Muscle layer of duodenum (tissue), 2 donors: ENCODE results near the gene UPK3A.
"Not testable (repeated sequence)": the region's sequence is repeated elsewhere in the genome, so short reads cannot be mapped to it uniquely, and the experiment has no call there.

ENCODE experiments used
- H3K27ac ChIP-seq: one replicate; pipeline ENCODE4 v1.7.0; 2013; ENCODE audit warnings: mild to moderate bottlenecking, low read length
- H3K27me3 ChIP-seq: one replicate; pipeline ENCODE4 v1.7.0; 2013; ENCODE audit warnings: low read depth, mild to moderate bottlenecking, control low read depth, low read length
- H3K36me3 ChIP-seq, 2 donors: one replicate each; pipeline ENCODE4 v1.7.0; 2013; ENCODE audit warnings: low read length in 2 of 2, control low read depth in 1 of 2, mild to moderate bottlenecking in 1 of 2; ENCODE audit not compliant: insufficient read depth in 2 of 2, control insufficient read depth in 1 of 2
- H3K4me1 ChIP-seq, 2 donors: one replicate each; pipeline ENCODE4 v1.7.0; 2013; ENCODE audit warnings: low read length in 2 of 2, mild to moderate bottlenecking in 2 of 2, control low read depth in 1 of 2, moderate library complexity in 1 of 2; ENCODE audit not compliant: insufficient read depth in 2 of 2, control insufficient read depth in 1 of 2
- H3K4me3 ChIP-seq, 2 donors: one replicate each; pipeline ENCODE4 v1.7.0; 2013; ENCODE audit warnings: low read length in 2 of 2, low read depth in 1 of 2, mild to moderate bottlenecking in 1 of 2
- H3K9me3 ChIP-seq, 2 donors: one replicate each; pipeline ENCODE4 v1.7.0; 2013; ENCODE audit warnings: low read length in 2 of 2, control low read depth in 1 of 2, mild to moderate bottlenecking in 1 of 2; ENCODE audit not compliant: control insufficient read depth in 1 of 2
- donor health status: healthy.

The UPK3A gene

DNA sequence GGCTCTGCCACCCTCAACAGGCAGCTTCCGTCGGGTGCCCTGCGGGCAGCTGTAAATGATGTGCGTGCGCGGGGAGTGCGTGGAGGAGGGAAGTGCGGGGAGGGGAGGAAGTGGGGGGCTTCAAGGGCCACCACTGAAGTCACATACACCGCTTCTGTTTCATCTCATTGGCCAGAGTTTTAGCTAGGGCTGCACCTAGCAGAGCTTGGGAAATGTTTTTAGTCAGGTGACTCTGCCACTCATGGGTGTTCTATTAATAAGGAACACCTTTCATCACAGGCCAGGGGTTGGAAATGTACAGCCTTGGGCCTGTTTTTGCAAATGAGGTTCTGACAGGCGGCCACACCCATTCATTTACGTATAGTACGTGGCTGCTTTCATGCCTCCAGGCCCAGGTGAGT, 39.6 kb downstream of the UPK3A start:
- Histone ChIP-seq H3K4me3 (no peak overlapping the region), H3K4me1 (peaks cover 0 to 3% of the 10 kb centered on the region in 2 donors), H3K27ac (no peak overlapping the region), H3K27me3 (no peaks in the 10 kb centered on the region), H3K36me3 (peaks cover 30 to 34% of the 10 kb centered on the region in 2 donors), H3K9me3 (no peaks in the 10 kb centered on the region)

DNA sequence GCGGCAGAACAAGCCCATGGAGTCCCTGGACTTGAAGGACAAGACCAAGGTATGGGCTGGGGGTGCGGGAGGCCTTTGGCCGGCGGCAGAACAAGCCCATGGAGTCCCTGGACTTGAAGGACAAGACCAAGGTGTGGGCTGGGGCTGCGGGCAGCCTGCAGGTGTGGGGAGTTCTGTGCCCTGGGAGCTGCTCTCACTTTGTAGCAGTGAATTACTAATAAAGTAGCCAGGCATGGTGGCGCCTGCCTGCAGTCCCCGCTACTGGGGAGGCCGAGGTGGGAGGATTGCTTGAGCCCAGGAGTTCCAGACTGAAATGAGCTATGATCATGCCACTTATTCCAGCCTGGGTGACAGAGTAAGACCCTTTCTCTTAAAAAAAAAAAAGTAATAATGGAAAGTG, 43.5 kb downstream of the UPK3A start:
- H3K36me3 ChIP-seq: peaks cover 34 to 47% of the 10 kb centered on the region in 2 donors
- H3K27ac ChIP-seq, H3K4me1 ChIP-seq, H3K4me3 ChIP-seq, H3K9me3 ChIP-seq, H3K27me3 ChIP-seq: not testable (repeated sequence)

DNA sequence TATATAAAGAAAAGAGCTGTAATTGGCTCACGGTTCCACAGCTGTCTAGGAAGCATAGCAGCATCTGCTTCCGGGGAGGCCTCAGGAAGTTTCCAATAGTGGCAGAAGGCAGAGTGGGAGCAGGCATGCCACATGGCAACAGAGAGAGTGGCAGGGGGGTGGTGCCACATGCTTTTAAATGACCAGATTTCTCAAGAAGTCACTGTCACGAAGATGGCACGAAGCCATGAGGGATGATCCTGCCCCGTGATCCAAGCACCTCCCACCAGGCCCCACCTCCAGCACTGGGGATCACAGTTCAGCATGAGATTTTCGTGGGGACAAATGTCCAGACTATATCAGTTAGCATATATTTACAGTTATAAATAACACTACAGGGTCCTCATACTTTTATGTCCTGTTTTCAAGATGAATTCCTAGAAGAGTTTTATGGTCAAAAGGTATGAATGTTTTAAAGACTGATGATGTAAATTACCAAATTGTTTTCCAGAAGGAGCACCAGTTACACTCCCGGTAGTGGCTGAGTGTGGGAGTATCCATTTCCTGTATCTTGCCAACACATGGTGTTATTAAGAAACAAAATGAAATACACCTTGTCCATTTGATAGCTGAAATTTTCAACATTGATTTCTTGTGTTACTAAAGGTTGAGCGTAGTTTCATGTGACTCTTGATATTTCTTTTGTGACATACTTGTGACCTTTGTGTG, 44.2 kb downstream of the UPK3A start:
- Histone ChIP-seq H3K4me1 (peaks cover 0 to 3% of the 10 kb centered on the region in 2 donors), H3K4me3 (no peak overlapping the region), H3K36me3 (peaks cover 30 to 42% of the 10 kb centered on the region in 2 donors), H3K27ac (no peak overlapping the region), H3K27me3 (no peaks in the 10 kb centered on the region), H3K9me3 (no peaks in the 10 kb centered on the region)

DNA sequence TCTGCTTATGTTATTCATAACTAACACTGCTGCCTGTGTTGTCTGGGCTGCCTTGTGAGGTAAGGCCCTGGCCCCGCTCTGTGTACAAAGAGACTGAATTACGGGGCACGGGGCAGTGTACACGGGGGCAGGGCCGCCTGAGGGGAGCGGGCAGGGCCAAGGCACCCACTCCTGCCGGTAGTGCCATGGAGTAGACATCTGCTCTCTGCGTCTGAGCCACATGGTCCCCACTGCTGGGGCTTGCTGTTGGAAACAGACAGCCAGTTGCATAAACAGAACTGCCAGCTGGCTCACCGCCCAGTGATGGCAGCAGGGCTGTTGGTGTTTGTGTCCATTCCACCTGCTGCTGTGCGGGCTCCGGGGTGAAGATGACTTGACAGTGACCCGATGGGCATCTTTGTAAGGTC, 44.8 kb downstream of the UPK3A start:
- no peak overlapping the region for H3K27ac ChIP-seq
- H3K36me3 ChIP-seq: peaks cover 30 to 43% of the 10 kb centered on the region in 2 donors
- no peaks in the 10 kb centered on the region for H3K9me3 ChIP-seq
- no peaks in the 10 kb centered on the region for H3K27me3 ChIP-seq
- no peak overlapping the region for H3K4me3 ChIP-seq
- H3K4me1 ChIP-seq: peaks cover 0 to 3% of the 10 kb centered on the region in 2 donors

DNA sequence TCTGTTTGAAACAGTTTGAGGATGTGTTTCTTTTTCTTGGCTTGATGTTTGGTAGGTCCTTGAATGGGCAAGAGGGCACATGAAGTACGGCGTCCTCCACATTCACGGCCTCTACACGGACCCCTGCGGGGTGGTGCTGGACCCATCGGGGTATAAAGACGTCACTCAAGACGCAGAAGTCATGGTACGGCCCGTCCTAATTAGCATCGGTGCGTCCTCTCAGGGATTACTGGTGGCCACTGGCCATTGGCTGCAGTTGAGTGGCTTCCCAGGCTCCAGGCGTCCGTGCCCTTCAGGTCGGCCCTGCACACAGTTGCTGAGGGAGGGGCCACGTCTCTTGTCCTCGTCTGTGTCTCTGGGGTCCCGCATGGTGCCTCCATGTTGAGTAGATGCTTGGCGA, 45.8 kb downstream of the UPK3A start:
- no peaks in the 10 kb centered on the region for H3K27me3 ChIP-seq
- H3K9me3 ChIP-seq: no peaks in the 10 kb centered on the region
- peaks cover 31 to 50% of the 10 kb centered on the region in 2 donors for H3K36me3 ChIP-seq
- peaks cover 0 to 3% of the 10 kb centered on the region in 2 donors for H3K4me1 ChIP-seq
- no peak overlapping the region for H3K27ac ChIP-seq
- no peak overlapping the region for H3K4me3 ChIP-seq

DNA sequence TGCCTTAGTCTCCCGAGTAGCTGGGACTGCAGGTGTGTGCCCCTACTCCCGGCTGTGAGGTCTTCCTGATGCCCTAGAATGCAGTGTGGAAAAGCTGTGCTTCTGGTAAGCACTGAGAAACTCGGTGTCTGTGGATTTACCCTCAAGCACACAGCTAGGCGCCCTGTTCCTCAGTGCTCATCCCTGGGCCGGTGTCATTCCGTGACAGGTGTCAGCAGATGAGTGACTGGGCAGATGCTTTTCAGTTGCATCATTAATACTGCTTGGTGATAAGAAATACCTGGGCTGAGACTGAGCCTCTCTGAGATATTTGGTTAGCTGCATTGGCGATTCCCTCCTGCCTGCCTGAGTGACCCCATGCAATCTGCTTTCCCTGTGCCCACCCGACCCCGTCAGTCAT, 46.7 kb downstream of the UPK3A start:
- Histone ChIP-seq H3K36me3 (peaks cover 29 to 55% of the 10 kb centered on the region in 2 donors), H3K9me3 (no peaks in the 10 kb centered on the region), H3K4me1 (peaks cover 0 to 9% of the 10 kb centered on the region in 2 donors), H3K4me3 (no peak overlapping the region), H3K27me3 (no peaks in the 10 kb centered on the region), H3K27ac (no peak overlapping the region)

DNA sequence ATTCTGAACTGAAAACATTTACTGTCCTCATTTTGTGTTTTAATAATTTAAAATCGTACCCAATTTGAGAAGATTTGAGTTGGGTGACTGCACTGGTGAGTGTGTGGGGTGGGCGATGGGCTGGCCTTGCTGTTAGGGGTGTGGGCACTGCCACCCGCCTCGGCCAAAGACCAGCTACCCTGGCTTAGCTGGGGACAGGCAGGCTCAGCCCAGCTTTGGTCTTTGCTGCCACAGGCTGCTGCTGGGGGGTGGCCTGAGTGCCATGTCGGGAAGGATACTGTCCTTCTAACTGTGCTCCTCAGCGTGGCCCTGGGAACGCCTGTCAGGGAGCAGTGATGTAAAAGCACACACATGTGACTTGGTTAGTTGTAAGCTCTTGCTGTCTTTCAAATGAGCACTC, 47.3 kb downstream of the UPK3A start:
- Histone ChIP-seq H3K36me3 (peaks cover 29 to 55% of the 10 kb centered on the region in 2 donors), H3K4me3 (no peak overlapping the region), H3K27ac (no peak overlapping the region), H3K9me3 (no peaks in the 10 kb centered on the region), H3K4me1 (peaks cover 0 to 11% of the 10 kb centered on the region in 2 donors), H3K27me3 (no peaks in the 10 kb centered on the region)

DNA sequence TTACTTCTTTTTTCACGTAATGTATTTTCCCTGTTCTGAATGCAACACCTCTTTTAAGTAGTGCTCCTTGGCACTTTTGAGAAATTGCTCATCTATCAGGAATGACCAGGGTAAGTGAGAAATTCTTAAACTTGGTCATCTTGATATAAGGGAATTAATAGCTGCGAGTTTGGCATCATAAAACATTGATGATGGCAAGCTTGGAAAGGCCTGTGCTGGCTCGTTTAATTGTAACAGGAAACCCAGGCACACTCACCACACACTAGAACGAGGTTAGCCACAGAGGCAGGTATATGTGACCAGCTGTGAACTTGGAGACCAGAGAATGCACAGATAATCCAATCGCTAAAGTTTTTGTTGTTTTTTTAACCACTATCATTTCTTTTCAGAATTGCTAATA, 49.3 kb downstream of the UPK3A start:
- no peak overlapping the region for H3K27ac ChIP-seq
- peaks cover 29 to 50% of the 10 kb centered on the region in 2 donors for H3K36me3 ChIP-seq
- no peaks in the 10 kb centered on the region for H3K27me3 ChIP-seq
- H3K4me1 ChIP-seq: peaks cover 0 to 17% of the 10 kb centered on the region in 2 donors
- no peaks in the 10 kb centered on the region for H3K9me3 ChIP-seq
- H3K4me3 ChIP-seq: no peak overlapping the region

DNA sequence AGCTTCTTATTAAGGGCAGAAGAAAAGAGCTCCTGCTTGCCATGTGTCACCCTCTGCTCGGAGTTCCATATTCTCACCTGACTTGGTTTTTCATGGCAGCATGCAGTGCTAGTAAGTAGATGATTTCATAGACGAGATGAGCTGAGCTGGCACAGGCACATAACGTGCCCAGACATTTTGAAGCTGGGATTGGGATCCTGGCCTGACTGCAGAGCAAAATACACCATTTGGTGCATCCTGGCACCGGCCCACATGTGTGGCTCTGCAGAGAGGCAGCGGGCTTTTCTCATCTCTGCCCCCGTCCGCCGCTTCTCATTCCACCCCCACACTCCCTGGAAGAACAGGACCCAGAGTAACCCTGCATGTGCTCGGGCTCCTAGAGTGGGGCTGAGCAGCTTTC, 49.8 kb downstream of the UPK3A start:
- Histone ChIP-seq H3K9me3 (no peaks in the 10 kb centered on the region), H3K27me3 (no peaks in the 10 kb centered on the region), H3K4me3 (no peak overlapping the region), H3K27ac (no peak overlapping the region), H3K4me1 (peaks cover 0 to 17% of the 10 kb centered on the region in 2 donors), H3K36me3 (peaks cover 30 to 50% of the 10 kb centered on the region in 2 donors)

DNA sequence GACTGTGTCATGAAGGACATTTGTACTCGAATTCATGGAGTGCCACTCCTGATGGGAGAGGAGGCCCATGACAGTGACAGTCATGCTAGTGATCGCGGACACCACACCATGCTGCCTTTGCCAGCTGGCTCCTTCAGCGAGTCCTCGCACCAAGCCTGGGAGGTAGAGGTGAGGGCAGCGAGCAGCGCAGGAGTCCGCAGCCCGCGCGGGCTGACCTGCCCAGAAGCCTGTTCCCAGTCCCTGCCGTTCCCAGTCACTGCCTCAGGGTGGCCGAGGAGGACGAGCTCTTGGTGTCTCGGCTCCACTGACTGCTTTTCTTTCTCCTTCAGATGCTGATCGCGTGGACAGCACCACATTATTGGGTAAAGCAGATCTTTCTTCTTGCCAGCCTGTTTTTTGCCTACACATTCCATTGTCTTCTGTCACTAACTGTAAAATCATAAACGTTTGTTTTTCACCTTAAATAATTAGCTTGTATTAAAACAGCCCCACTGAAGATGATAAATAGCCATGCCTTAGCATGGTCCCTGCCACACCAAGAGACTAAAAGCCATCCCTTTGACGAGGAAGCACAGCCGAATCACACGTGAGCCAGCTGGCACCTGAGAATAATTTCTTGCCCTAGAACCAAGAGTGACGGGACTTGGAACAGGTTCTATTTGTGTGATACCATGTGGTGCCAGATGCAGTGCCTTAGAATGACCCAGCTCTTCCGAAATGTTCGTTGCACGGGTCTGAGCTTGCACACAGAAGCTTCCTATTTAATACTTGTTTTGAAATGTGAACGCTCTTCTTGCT, 50.5 kb downstream of the UPK3A start:
- peaks cover 35 to 57% of the 10 kb centered on the region in 2 donors for H3K36me3 ChIP-seq
- H3K27me3 ChIP-seq: no peaks in the 10 kb centered on the region
- no peak overlapping the region for H3K27ac ChIP-seq
- no peak overlapping the region for H3K4me3 ChIP-seq
- peaks cover 0 to 17% of the 10 kb centered on the region in 2 donors for H3K4me1 ChIP-seq
- no peaks in the 10 kb centered on the region for H3K9me3 ChIP-seq

DNA sequence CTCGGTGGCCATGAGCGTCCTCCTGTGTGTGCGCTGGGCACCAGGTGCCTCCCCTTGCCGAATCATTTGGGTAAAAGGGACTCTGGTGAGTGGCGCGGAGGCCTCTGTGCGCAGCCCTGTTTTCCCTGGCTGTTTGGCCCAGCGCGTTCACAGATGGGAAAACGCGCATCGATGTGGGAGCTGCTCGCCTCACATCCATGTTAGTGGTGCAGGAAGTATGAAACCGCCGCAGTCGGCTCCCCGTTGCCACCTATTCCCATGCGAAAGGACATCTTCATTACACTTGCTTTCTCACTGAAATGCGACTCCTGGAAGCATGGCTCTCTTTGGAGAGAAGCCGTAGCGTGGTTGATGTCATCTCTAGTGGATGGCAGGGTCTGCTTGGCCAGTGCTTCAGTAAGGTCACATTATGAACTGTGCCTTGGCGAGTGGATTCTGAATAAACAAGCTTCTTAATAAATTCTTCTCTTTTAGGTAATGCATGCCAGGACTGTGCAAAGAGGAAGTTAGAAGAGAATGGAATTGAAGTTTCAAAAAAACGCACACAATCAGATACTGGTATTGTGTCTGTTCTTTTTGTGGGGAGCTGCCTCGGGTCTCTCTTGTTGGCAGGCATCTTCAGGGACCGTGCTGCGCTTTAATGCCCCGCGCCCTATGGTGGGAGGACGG, 51.2 kb downstream of the UPK3A start:
- Histone ChIP-seq H3K36me3 (peaks cover 33 to 57% of the 10 kb centered on the region in 2 donors), H3K4me1 (peaks cover 0 to 17% of the 10 kb centered on the region in 2 donors), H3K27me3 (no peaks in the 10 kb centered on the region), H3K4me3 (no peak overlapping the region), H3K9me3 (no peaks in the 10 kb centered on the region), H3K27ac (no peak overlapping the region)
